ENCODE data around the gene UTS2R.

The UTS2R gene

GRCh38 chr17:82350182-82351030, 21.2 kb upstream of the UTS2R start:
- Histone ChIP-seq H3K9me3 (no peaks in the 10 kb centered on the region), H3K27me3 (peaks cover 0 to 63% of the 10 kb centered on the region in 2 donors), H3K27ac (no peak overlapping the region), H3K4me1 (peaks cover 0 to 8% (median 4%) of the 10 kb centered on the region in 4 donors), H3K4me3 (no peak overlapping the region), H3K36me3 (no peaks in the 10 kb centered on the region)
- intact Hi-C loops (cut with DNase I; ENCODE audit: low total_unique reads): loop anchor here (5.0 kb wide), 2 partner anchors 77 to 422 kb away; no protein-coding TSS in a partner anchor
- DNase-seq: no peak
- no peak for TF ChIP-seq CTCF (IDR thresholded peaks at IDR 0.05)

GRCh38 chr17:82351254-82351712, 20.3 kb upstream of the UTS2R start:
- TF ChIP-seq CTCF (IDR thresholded peaks at IDR 0.05): no peak
- no peaks in the 10 kb centered on the region for H3K9me3 ChIP-seq
- no peak overlapping the region for H3K4me3 ChIP-seq
- H3K27ac ChIP-seq: no peak overlapping the region
- intact Hi-C loops (cut with DNase I; ENCODE audit: low total_unique reads): loop anchor here (5.0 kb wide), 2 partner anchors 76 to 421 kb away; no protein-coding TSS in a partner anchor
- H3K4me1 ChIP-seq: peaks cover 0 to 14% (median 5%) of the 10 kb centered on the region in 4 donors
- H3K36me3 ChIP-seq: no peaks in the 10 kb centered on the region
- no peak for DNase-seq
- peaks cover 0 to 59% of the 10 kb centered on the region in 2 donors for H3K27me3 ChIP-seq

- H3K4me1 ChIP-seq: peaks cover 0 to 16% (median 8%) of the 10 kb centered on the region in 4 donors
- no peaks in the 10 kb centered on the region for H3K9me3 ChIP-seq
- H3K27ac ChIP-seq: no peak overlapping the region
- H3K27me3 ChIP-seq: peaks cover 0 to 59% of the 10 kb centered on the region in 2 donors
- DNase-seq: peak; percentile 85 to 89
- H3K36me3 ChIP-seq: no peaks in the 10 kb centered on the region
- intact Hi-C loops (cut with DNase I; ENCODE audit: low total_unique reads): loop anchor here (5.0 kb wide), 2 partner anchors 75 to 420 kb away; no protein-coding TSS in a partner anchor
- TF ChIP-seq CTCF (IDR thresholded peaks at IDR 0.05): peak; percentile 95 to 97
- H3K4me3 ChIP-seq: no peak overlapping the region
Measured at GRCh38 chr17:82351713-82352488, 19.7 kb upstream of the UTS2R start.

- DNase-seq: no peak
- H3K36me3 ChIP-seq: no peaks in the 10 kb centered on the region
- peaks cover 0 to 60% of the 10 kb centered on the region in 2 donors for H3K27me3 ChIP-seq
- H3K9me3 ChIP-seq: no peaks in the 10 kb centered on the region
- no peak overlapping the region for H3K27ac ChIP-seq
- no peak for TF ChIP-seq CTCF (IDR thresholded peaks at IDR 0.05)
- intact Hi-C loops (cut with DNase I; ENCODE audit: low total_unique reads): loop anchor here (5.0 kb wide), 2 partner anchors 74 to 419 kb away; no protein-coding TSS in a partner anchor
- H3K4me1 ChIP-seq: peaks cover 0 to 16% (median 8%) of the 10 kb centered on the region in 4 donors
- no peak overlapping the region for H3K4me3 ChIP-seq
Measured at GRCh38 chr17:82353484-82353883, 18.1 kb upstream of the UTS2R start.

- Histone ChIP-seq H3K9me3 (no peaks in the 10 kb centered on the region), H3K27me3 (peaks cover 0 to 59% of the 10 kb centered on the region in 2 donors), H3K4me3 (no peak overlapping the region), H3K27ac (no peak overlapping the region), H3K36me3 (no peaks in the 10 kb centered on the region), H3K4me1 (peaks cover 0 to 16% (median 4%) of the 10 kb centered on the region in 4 donors)
- intact Hi-C loops (cut with DNase I; ENCODE audit: low total_unique reads): loop anchor here (5.0 kb wide), 3 partner anchors 57 to 417 kb away; no protein-coding TSS in a partner anchor
- no peak for DNase-seq
- no peak for TF ChIP-seq CTCF (IDR thresholded peaks at IDR 0.05)
Measured at GRCh38 chr17:82354804-82355308, 16.7 kb upstream of the UTS2R start.
